HG03439 (cell line): ENCODE results near the gene IFNA6.

Experiments used
- ATAC-seq: cut with Tn5 transposase; IDR thresholded peaks from one replicate; pipeline ENCODE4 v1.9.1; 2021; ENCODE audit warnings: mild to moderate bottlenecking, moderate library complexity; ENCODE audit not compliant: unreplicated experiment

IFNA6 gene

GRCh38 chr9:21331676-21332402 is 18.8 kb downstream of the IFNA6 start:
- ATAC-seq = no peak

GRCh38 chr9:21326526-21327139 is 24.1 kb downstream of the IFNA6 start:
- ATAC-seq = peak; percentile 77

GRCh38 chr9:21324047-21324446 is 26.6 kb downstream of the IFNA6 start:
- no peak for ATAC-seq

- no peak for ATAC-seq
Observed at GRCh38 chr9:21322911-21323461, 27.7 kb downstream of the IFNA6 start.

GRCh38 chr9:21320465-21320864 is 30.2 kb downstream of the IFNA6 start:
- ATAC-seq = no peak

- ATAC-seq = peak; percentile 63
Observed at GRCh38 chr9:21317956-21318923, 32.4 kb downstream of the IFNA6 start.

GRCh38 chr9:21316860-21317259 is 33.8 kb downstream of the IFNA6 start:
- ATAC-seq = no peak

GRCh38 chr9:21316032-21316842 is 34.5 kb downstream of the IFNA6 start:
- ATAC-seq = no peak

GRCh38 chr9:21314152-21314551 is 36.5 kb downstream of the IFNA6 start:
- no peak for ATAC-seq

- no peak for ATAC-seq
Observed at GRCh38 chr9:21311889-21312288, 38.8 kb downstream of the IFNA6 start.

GRCh38 chr9:21305213-21305612 is 45.5 kb downstream of the IFNA6 start, which contains the start of gene IFNA5:
IFNA5 (minus strand) TSS chr9:21305313; CDS start chr9:21305256, 57 bp downstream.
- ATAC-seq = no peak
